ENCODE results near the gene C3orf49. TPM values are rescaled to one million over a fixed set of nuclear protein-coding genes. Genes with fewer than 3 reads are reported as not detected.

Gene C3orf49
- total and polyA plus RNA-seq, 9 donors = 0.10 to 0.71 (median 0.30) TPM; not detected in 2

GRCh38 chr3:63845215-63845614 lies 26.1 kb downstream of the C3orf49 start:
- H3K4me3 ChIP-seq (ENCODE audit: low read length) = no peak overlapping the region
- peaks cover 2% of the 10 kb centered on the region for H3K36me3 ChIP-seq (ENCODE audit: control insufficient read depth, insufficient read depth, low read length)
- 80% methylated on average over 4 of the region's 4 CpGs for WGBS (ENCODE audit: insufficient coverage)
- H3K27me3 ChIP-seq (ENCODE audit: control insufficient read depth, insufficient read depth, low read length) = no peaks in the 10 kb centered on the region
- peaks cover 2% of the 10 kb centered on the region for H3K9me3 ChIP-seq (replicated peaks; ENCODE audit: control insufficient read depth, low read depth, low read length)
- no peak overlapping the region for H3K27ac ChIP-seq (ENCODE audit: low read length)
- H3K4me1 ChIP-seq (ENCODE audit: control insufficient read depth, insufficient read depth, low read length) = no peaks in the 10 kb centered on the region
- DNase-seq = no peak

- 80% methylated on average over 1 of the region's 1 CpG for WGBS (ENCODE audit: insufficient coverage)
- Histone ChIP-seq H3K4me1 (ENCODE audit: control insufficient read depth, insufficient read depth, low read length) (no peaks in the 10 kb centered on the region), H3K9me3 (replicated peaks; ENCODE audit: control insufficient read depth, low read depth, low read length) (no peaks in the 10 kb centered on the region), H3K27me3 (ENCODE audit: control insufficient read depth, insufficient read depth, low read length) (no peaks in the 10 kb centered on the region), H3K36me3 (ENCODE audit: control insufficient read depth, insufficient read depth, low read length) (peaks cover 7% of the 10 kb centered on the region), H3K27ac (ENCODE audit: low read length) (no peak overlapping the region), H3K4me3 (ENCODE audit: low read length) (no peak overlapping the region)
- no peak for DNase-seq
Observed at GRCh38 chr3:63847718-63848450, 28.8 kb downstream of the C3orf49 start.

GRCh38 chr3:63849175-63849574 lies 30.1 kb downstream of the C3orf49 start:
- no peaks in the 10 kb centered on the region for H3K9me3 ChIP-seq (replicated peaks; ENCODE audit: control insufficient read depth, low read depth, low read length)
- no peaks in the 10 kb centered on the region for H3K27me3 ChIP-seq (ENCODE audit: control insufficient read depth, insufficient read depth, low read length)
- DNase-seq = no peak
- H3K4me1 ChIP-seq (ENCODE audit: control insufficient read depth, insufficient read depth, low read length) = no peaks in the 10 kb centered on the region
- WGBS (ENCODE audit: insufficient coverage) = 100% methylated on average over 1 of the region's 4 CpGs
- H3K36me3 ChIP-seq (ENCODE audit: control insufficient read depth, insufficient read depth, low read length) = peaks cover 7% of the 10 kb centered on the region
- no peak overlapping the region for H3K27ac ChIP-seq (ENCODE audit: low read length)
- no peak overlapping the region for H3K4me3 ChIP-seq (ENCODE audit: low read length)

GRCh38 chr3:63851287-63851686 lies 32.2 kb downstream of the C3orf49 start:
- Histone ChIP-seq H3K27me3 (ENCODE audit: control insufficient read depth, insufficient read depth, low read length) (no peaks in the 10 kb centered on the region), H3K27ac (ENCODE audit: low read length) (no peak overlapping the region), H3K36me3 (ENCODE audit: control insufficient read depth, insufficient read depth, low read length) (peaks cover 7% of the 10 kb centered on the region), H3K9me3 (replicated peaks; ENCODE audit: control insufficient read depth, low read depth, low read length) (no peaks in the 10 kb centered on the region), H3K4me1 (ENCODE audit: control insufficient read depth, insufficient read depth, low read length) (no peaks in the 10 kb centered on the region), H3K4me3 (ENCODE audit: low read length) (no peak overlapping the region)
- DNase-seq = no peak
- WGBS (ENCODE audit: insufficient coverage) = no CpG with 5 or more reads among the region's 3 CpGs

- 100% methylated on average over 2 of the region's 4 CpGs for WGBS (ENCODE audit: insufficient coverage)
- Histone ChIP-seq H3K4me1 (ENCODE audit: control insufficient read depth, insufficient read depth, low read length) (no peaks in the 10 kb centered on the region), H3K36me3 (ENCODE audit: control insufficient read depth, insufficient read depth, low read length) (peaks cover 5% of the 10 kb centered on the region)
Observed at GRCh38 chr3:63853106-63853505, 34.0 kb downstream of the C3orf49 start.

GRCh38 chr3:63855333-63855940 lies 36.3 kb downstream of the C3orf49 start:
- WGBS (ENCODE audit: insufficient coverage) = no CpG with 5 or more reads among the region's 1 CpG
- no peak overlapping the region for H3K4me3 ChIP-seq (ENCODE audit: low read length)
- no peaks in the 10 kb centered on the region for H3K9me3 ChIP-seq (replicated peaks; ENCODE audit: control insufficient read depth, low read depth, low read length)

More at GRCh38 chr3:63853106-63853505, 34.0 kb downstream of the C3orf49 start:
- DNase-seq = no peak
- no peaks in the 10 kb centered on the region for H3K27me3 ChIP-seq (ENCODE audit: control insufficient read depth, insufficient read depth, low read length)
- no peak overlapping the region for H3K27ac ChIP-seq (ENCODE audit: low read length)
- H3K4me3 ChIP-seq (ENCODE audit: low read length) = no peak overlapping the region
- H3K9me3 ChIP-seq (replicated peaks; ENCODE audit: control insufficient read depth, low read depth, low read length) = no peaks in the 10 kb centered on the region

GRCh38 chr3:63857311-63857710 lies 38.2 kb downstream of the C3orf49 start:
- no peak overlapping the region for H3K27ac ChIP-seq (ENCODE audit: low read length)
- WGBS (ENCODE audit: insufficient coverage) = no CpG with 5 or more reads among the region's 2 CpGs

More at GRCh38 chr3:63855333-63855940, 36.3 kb downstream of the C3orf49 start:
- Histone ChIP-seq H3K27ac (ENCODE audit: low read length) (no peak overlapping the region), H3K36me3 (ENCODE audit: control insufficient read depth, insufficient read depth, low read length) (peaks cover 5% of the 10 kb centered on the region), H3K4me1 (ENCODE audit: control insufficient read depth, insufficient read depth, low read length) (no peaks in the 10 kb centered on the region), H3K27me3 (ENCODE audit: control insufficient read depth, insufficient read depth, low read length) (no peaks in the 10 kb centered on the region)
- DNase-seq = no peak

GRCh38 chr3:63860776-63861175 lies 41.7 kb downstream of the C3orf49 start:
- no peak overlapping the region for H3K4me3 ChIP-seq (ENCODE audit: low read length)
- H3K27ac ChIP-seq (ENCODE audit: low read length) = no peak overlapping the region
- peaks cover 10% of the 10 kb centered on the region for H3K4me1 ChIP-seq (ENCODE audit: control insufficient read depth, insufficient read depth, low read length)
- no peaks in the 10 kb centered on the region for H3K27me3 ChIP-seq (ENCODE audit: control insufficient read depth, insufficient read depth, low read length)
- no peaks in the 10 kb centered on the region for H3K9me3 ChIP-seq (replicated peaks; ENCODE audit: control insufficient read depth, low read depth, low read length)
- DNase-seq = no peak
- H3K36me3 ChIP-seq (ENCODE audit: control insufficient read depth, insufficient read depth, low read length) = no peaks in the 10 kb centered on the region
- 100% methylated on average over 2 of the region's 3 CpGs for WGBS (ENCODE audit: insufficient coverage)

More at GRCh38 chr3:63857311-63857710, 38.2 kb downstream of the C3orf49 start:
- H3K36me3 ChIP-seq (ENCODE audit: control insufficient read depth, insufficient read depth, low read length) = no peaks in the 10 kb centered on the region
- DNase-seq = no peak
- no peak overlapping the region for H3K4me3 ChIP-seq (ENCODE audit: low read length)
- H3K9me3 ChIP-seq (replicated peaks; ENCODE audit: control insufficient read depth, low read depth, low read length) = no peaks in the 10 kb centered on the region
- peaks cover 2% of the 10 kb centered on the region for H3K4me1 ChIP-seq (ENCODE audit: control insufficient read depth, insufficient read depth, low read length)
- no peaks in the 10 kb centered on the region for H3K27me3 ChIP-seq (ENCODE audit: control insufficient read depth, insufficient read depth, low read length)

GRCh38 chr3:63861306-63861705 lies 42.2 kb downstream of the C3orf49 start:
- H3K4me1 ChIP-seq (ENCODE audit: control insufficient read depth, insufficient read depth, low read length) = peaks cover 10% of the 10 kb centered on the region
- no peaks in the 10 kb centered on the region for H3K27me3 ChIP-seq (ENCODE audit: control insufficient read depth, insufficient read depth, low read length)
- peaks cover 2% of the 10 kb centered on the region for H3K36me3 ChIP-seq (ENCODE audit: control insufficient read depth, insufficient read depth, low read length)
- WGBS (ENCODE audit: insufficient coverage) = no CpG with 5 or more reads among the region's 5 CpGs
- no peak overlapping the region for H3K4me3 ChIP-seq (ENCODE audit: low read length)
- H3K9me3 ChIP-seq (replicated peaks; ENCODE audit: control insufficient read depth, low read depth, low read length) = no peaks in the 10 kb centered on the region
- DNase-seq = no peak
- no peak overlapping the region for H3K27ac ChIP-seq (ENCODE audit: low read length)

GRCh38 chr3:63862804-63863149 lies 43.7 kb downstream of the C3orf49 start:
- H3K4me1 ChIP-seq (ENCODE audit: control insufficient read depth, insufficient read depth, low read length) = peaks cover 10% of the 10 kb centered on the region
- H3K9me3 ChIP-seq (replicated peaks; ENCODE audit: control insufficient read depth, low read depth, low read length) = no peaks in the 10 kb centered on the region
- peak; percentile 7 for DNase-seq
- WGBS (ENCODE audit: insufficient coverage) = 25% methylated on average over 5 of the region's 5 CpGs
- H3K4me3 ChIP-seq (ENCODE audit: low read length) = peak overlapping the region; percentile 88
- H3K27me3 ChIP-seq (ENCODE audit: control insufficient read depth, insufficient read depth, low read length) = no peaks in the 10 kb centered on the region
- H3K27ac ChIP-seq (ENCODE audit: low read length) = peak overlapping the region; percentile 87
- peaks cover 3% of the 10 kb centered on the region for H3K36me3 ChIP-seq (ENCODE audit: control insufficient read depth, insufficient read depth, low read length)

Data from muscle of leg (tissue), 11 donors.